ENCODE data around the gene WWTR1. TPM values are rescaled to one million over a fixed set of nuclear protein-coding genes. Genes with fewer than 3 reads are reported as not detected.
A peak's percentile ranks its signal among the peaks of the same experiment; 100 is the strongest.

WWTR1 gene
- total RNA-seq, 1 experiment from 2014 or later = 73.5 TPM

- Histone ChIP-seq H3F3A (ENCODE audit: insufficient read depth, low read depth) (peaks cover 17% of the 10 kb centered on the region; the same call in 1 of the 2 replicates), H3K36me3 (ENCODE audit: low read depth) (peaks cover 4% of the 10 kb centered on the region; the same call in 1 of the 2 replicates), H2AFZ (no peak overlapping the region), H3K4me3 (no peak overlapping the region), H3K27ac (peak overlapping the region; percentile 62), H4K20me1 (ENCODE audit: insufficient read depth) (no peaks in the 10 kb centered on the region), H3K27me3 (ENCODE audit: insufficient read depth, low read depth) (no peaks in the 10 kb centered on the region), H3K79me2 (ENCODE audit: low read depth) (peaks cover 94% of the 10 kb centered on the region), H3K9me2 (ENCODE audit: insufficient read depth) (no peaks in the 10 kb centered on the region; the same call in 1 of the 2 replicates), H3K9me3 (ENCODE audit: insufficient read depth, low read depth) (no peaks in the 10 kb centered on the region), H3K4me2 (peak overlapping the region; percentile 18), H3K4me1 (replicated peaks; ENCODE audit: insufficient read depth) (peaks cover 44% of the 10 kb centered on the region)
- TF ChIP-seq CTCF (conservative IDR thresholded peaks at IDR 0.05) = no peak
- TF ChIP-seq EZH2 (IDR thresholded peaks at IDR 0.05; ENCODE audit: low read depth) = no peak
- ChIA-PET POLR2A (ENCODE audit: unreplicated experiment) (interaction anchor here (0.7 to 1.5 kb wide), 2 partner anchors 28 to 230 kb away, joined by 4 to 41 read pairs; no protein-coding TSS in a partner anchor), CTCF (interaction anchor here (0.6 to 0.7 kb wide), 3 partner anchors 17 to 134 kb away, joined by 3 to 11 read pairs (median 3); no protein-coding TSS in a partner anchor)
- no TSS peak for BruUV-seq (replicated peaks)
- no peak for DNase-seq
- intact Hi-C loops (cut with micrococcal nuclease; ENCODE audit: unreplicated experiment) = loop anchor here (2.0 kb wide), 1 partner anchor 21 kb away; no protein-coding TSS in a partner anchor
Observed at GRCh38 chr3:149603126-149604074, 54.4 kb downstream of the WWTR1 start.

GRCh38 chr3:149600634-149601033, 57.2 kb downstream of the WWTR1 start:
- H3K9me3 ChIP-seq (ENCODE audit: insufficient read depth, low read depth) = no peaks in the 10 kb centered on the region
- no peaks in the 10 kb centered on the region; the same call in 1 of the 2 replicates for H3K36me3 ChIP-seq (ENCODE audit: low read depth)
- intact Hi-C loops (cut with micrococcal nuclease; ENCODE audit: unreplicated experiment) = no loop called here
- H4K20me1 ChIP-seq (ENCODE audit: insufficient read depth) = no peaks in the 10 kb centered on the region
- BruUV-seq (replicated peaks) = no TSS peak
- H3K4me3 ChIP-seq = no peak overlapping the region
- H3K9me2 ChIP-seq (ENCODE audit: insufficient read depth) = no peaks in the 10 kb centered on the region; the same call in 1 of the 2 replicates
- TF ChIP-seq EZH2 (IDR thresholded peaks at IDR 0.05; ENCODE audit: low read depth) = no peak
- no peak for TF ChIP-seq CTCF (conservative IDR thresholded peaks at IDR 0.05)
- no peak for DNase-seq
- H3K27ac ChIP-seq = no peak overlapping the region
- POLR2A ChIA-PET (ENCODE audit: unreplicated experiment) = interaction anchor here (0.5 to 0.7 kb wide), 2 partner anchors 57 to 179 kb away, joined by 4 to 6 read pairs; partner anchors contain the start of gene WWTR1
- no peak overlapping the region for H2AFZ ChIP-seq
- peaks cover 94% of the 10 kb centered on the region for H3K79me2 ChIP-seq (ENCODE audit: low read depth)
- no peaks in the 10 kb centered on the region for H3K27me3 ChIP-seq (ENCODE audit: insufficient read depth, low read depth)
- CTCF ChIA-PET = interaction anchor here (0.6 kb wide), 2 partner anchors 23 to 88 kb away, joined by 3 to 4 read pairs; no protein-coding TSS in a partner anchor
- peaks cover 8% of the 10 kb centered on the region; the same call in 1 of the 2 replicates for H3F3A ChIP-seq (ENCODE audit: insufficient read depth, low read depth)
- no peak overlapping the region for H3K4me2 ChIP-seq
- H3K4me1 ChIP-seq (replicated peaks; ENCODE audit: insufficient read depth) = peaks cover 28% of the 10 kb centered on the region

GRCh38 chr3:149599236-149599635, 58.6 kb downstream of the WWTR1 start:
- Histone ChIP-seq H3K9me3 (ENCODE audit: insufficient read depth, low read depth) (no peaks in the 10 kb centered on the region), H3F3A (ENCODE audit: insufficient read depth, low read depth) (peaks cover 11% of the 10 kb centered on the region; the same call in 1 of the 2 replicates), H3K79me2 (ENCODE audit: low read depth) (peaks cover 93% of the 10 kb centered on the region), H3K4me3 (no peak overlapping the region), H4K20me1 (ENCODE audit: insufficient read depth) (no peaks in the 10 kb centered on the region; the same call in 1 of the 2 replicates), H3K36me3 (ENCODE audit: low read depth) (no peaks in the 10 kb centered on the region; the same call in 1 of the 2 replicates), H3K27me3 (ENCODE audit: insufficient read depth, low read depth) (no peaks in the 10 kb centered on the region), H2AFZ (no peak overlapping the region), H3K27ac (no peak overlapping the region), H3K9me2 (ENCODE audit: insufficient read depth) (no peaks in the 10 kb centered on the region; the same call in 1 of the 2 replicates), H3K4me2 (no peak overlapping the region), H3K4me1 (replicated peaks; ENCODE audit: insufficient read depth) (peaks cover 14% of the 10 kb centered on the region)
- intact Hi-C loops (cut with micrococcal nuclease; ENCODE audit: unreplicated experiment) = no loop called here
- TF ChIP-seq CTCF (conservative IDR thresholded peaks at IDR 0.05) (no peak), EZH2 (IDR thresholded peaks at IDR 0.05; ENCODE audit: low read depth) (no peak)
- CTCF ChIA-PET = no interaction called here
- DNase-seq = no peak
- POLR2A ChIA-PET (ENCODE audit: unreplicated experiment) = no interaction called here
- BruUV-seq (replicated peaks) = no TSS peak
